Omental fat pad (tissue), 4 donors: ENCODE results near the gene ARHGAP28. TPM values are rescaled to one million over a fixed set of nuclear protein-coding genes. Genes with fewer than 3 reads are reported as not detected.

Experiments used
- ATAC-seq: fragments of 150-250 bp; one replicate; pipeline ENCODE4 v1.9.1; 2016; ENCODE audit warnings: mild to moderate bottlenecking, moderate library complexity; ENCODE audit not compliant: low FRiP score
- DNase-seq: peaks from one replicate; pipeline ENCODE4 v3.0.0-alpha.2; 2019; ENCODE audit warnings: low spot score
- total RNA-seq, 4 donors: library from RNA; depleted of rRNA; stranded (reverse); fragments of >200 nt; gene quantifications; one replicate each; pipeline ENCODE4 v1.1.0, GENCODE V29; 2016
- TF ChIP-seq, protein P1 (sequence below), 3 donors: fragments of 450-650 bp; IDR thresholded peaks; one replicate each; pipeline ENCODE4 v1.5.1; 2016 to 2017; ENCODE audit warnings: antibody characterized with exemption in 3 of 3, mild to moderate bottlenecking in 3 of 3, moderate library complexity in 2 of 3

ARHGAP28 gene, protein sequence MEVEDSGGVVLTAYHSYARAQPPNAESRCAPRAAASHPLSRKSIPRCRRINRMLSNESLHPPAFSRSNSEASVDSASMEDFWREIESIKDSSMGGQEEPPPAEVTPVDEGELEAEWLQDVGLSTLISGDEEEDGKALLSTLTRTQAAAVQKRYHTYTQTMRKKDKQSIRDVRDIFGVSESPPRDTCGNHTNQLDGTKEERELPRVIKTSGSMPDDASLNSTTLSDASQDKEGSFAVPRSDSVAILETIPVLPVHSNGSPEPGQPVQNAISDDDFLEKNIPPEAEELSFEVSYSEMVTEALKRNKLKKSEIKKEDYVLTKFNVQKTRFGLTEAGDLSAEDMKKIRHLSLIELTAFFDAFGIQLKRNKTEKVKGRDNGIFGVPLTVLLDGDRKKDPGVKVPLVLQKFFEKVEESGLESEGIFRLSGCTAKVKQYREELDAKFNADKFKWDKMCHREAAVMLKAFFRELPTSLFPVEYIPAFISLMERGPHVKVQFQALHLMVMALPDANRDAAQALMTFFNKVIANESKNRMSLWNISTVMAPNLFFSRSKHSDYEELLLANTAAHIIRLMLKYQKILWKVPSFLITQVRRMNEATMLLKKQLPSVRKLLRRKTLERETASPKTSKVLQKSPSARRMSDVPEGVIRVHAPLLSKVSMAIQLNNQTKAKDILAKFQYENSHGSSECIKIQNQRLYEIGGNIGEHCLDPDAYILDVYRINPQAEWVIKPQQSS
- total RNA-seq: 10 to 100 TPM in 2 of 4 donors, 1 to 10 TPM in 2; 4.7 to 23.7 (median 10.4) TPM

DNA sequence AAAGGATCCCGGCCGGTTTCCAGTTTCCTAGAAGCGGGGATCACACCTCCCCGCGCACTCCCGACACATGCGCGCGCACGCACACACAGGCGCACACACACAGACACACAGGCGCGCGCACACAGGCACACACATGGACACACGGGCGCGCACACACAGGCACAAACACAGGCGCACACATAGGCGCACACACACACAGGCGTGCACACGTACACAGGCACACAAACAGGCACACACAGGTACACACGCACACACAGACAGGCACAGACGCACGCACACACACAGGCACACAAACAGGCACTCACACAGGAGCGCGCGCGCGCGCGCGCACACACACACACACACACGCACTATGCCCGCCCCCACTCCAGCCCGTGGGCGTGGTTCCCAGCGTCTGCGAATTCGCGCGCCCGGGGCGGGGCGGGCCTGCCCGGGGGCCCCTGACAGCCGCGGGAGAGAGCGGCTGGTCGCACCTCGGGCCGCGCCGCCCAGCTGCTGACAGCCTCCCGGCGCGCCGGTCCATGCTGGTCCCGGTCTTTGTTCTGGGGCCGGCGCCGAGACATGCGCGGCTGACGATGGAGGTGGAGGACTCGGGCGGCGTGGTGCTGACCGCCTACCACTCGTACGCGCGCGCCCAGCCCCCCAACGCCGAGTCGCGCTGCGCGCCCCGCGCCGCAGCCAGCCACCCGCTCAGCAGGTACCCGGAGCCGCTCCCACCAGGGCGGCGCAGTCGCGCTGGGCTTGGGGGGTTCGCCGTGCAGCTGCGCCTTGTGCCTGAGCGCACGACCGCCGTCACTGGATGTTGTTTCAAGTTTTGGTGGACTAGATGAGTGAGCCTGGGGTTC, at the start of gene ARHGAP28:
Gene ARHGAP28 (plus strand): TSS at position 470 of the 845 bp plus-strand sequence. CDS start 106 bp downstream, at position 576.
- DNase-seq: peak; percentile 41

DNA sequence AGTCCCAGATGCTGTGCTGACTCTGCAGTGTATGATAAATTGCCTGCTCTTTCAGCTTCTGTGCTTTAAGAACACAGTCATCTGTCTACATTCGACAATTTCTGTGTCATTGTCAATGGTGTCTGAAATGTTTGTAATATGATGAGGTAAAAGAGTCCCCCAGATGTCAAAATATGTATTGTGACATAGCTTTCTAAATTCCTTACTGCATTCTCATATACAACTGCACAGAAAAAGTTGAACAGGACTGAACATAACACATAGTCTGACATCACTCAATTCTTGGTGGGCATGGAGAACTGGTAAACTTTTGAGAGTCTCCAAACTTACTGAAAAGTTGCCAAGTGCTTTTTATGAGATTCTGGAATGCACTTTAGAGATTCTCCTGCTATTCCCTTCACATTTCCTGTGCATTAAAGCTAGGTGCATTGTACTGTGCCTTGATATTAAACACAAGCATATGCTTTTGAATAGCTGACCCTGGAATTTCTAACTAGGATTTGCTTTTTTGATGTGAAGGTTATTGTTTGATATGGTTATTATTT, 48.1 kb upstream of the ARHGAP28 start:
- TF ChIP-seq, protein P1, sequence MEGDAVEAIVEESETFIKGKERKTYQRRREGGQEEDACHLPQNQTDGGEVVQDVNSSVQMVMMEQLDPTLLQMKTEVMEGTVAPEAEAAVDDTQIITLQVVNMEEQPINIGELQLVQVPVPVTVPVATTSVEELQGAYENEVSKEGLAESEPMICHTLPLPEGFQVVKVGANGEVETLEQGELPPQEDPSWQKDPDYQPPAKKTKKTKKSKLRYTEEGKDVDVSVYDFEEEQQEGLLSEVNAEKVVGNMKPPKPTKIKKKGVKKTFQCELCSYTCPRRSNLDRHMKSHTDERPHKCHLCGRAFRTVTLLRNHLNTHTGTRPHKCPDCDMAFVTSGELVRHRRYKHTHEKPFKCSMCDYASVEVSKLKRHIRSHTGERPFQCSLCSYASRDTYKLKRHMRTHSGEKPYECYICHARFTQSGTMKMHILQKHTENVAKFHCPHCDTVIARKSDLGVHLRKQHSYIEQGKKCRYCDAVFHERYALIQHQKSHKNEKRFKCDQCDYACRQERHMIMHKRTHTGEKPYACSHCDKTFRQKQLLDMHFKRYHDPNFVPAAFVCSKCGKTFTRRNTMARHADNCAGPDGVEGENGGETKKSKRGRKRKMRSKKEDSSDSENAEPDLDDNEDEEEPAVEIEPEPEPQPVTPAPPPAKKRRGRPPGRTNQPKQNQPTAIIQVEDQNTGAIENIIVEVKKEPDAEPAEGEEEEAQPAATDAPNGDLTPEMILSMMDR (IDR thresholded peaks at IDR 0.05): no peak
- DNase-seq: no peak
- no peak for ATAC-seq

More for the DNA sequence above, at the start of gene ARHGAP28:
- peak; percentile 94 for ATAC-seq
- TF ChIP-seq, protein P1 (IDR thresholded peaks at IDR 0.05): no peak

DNA sequence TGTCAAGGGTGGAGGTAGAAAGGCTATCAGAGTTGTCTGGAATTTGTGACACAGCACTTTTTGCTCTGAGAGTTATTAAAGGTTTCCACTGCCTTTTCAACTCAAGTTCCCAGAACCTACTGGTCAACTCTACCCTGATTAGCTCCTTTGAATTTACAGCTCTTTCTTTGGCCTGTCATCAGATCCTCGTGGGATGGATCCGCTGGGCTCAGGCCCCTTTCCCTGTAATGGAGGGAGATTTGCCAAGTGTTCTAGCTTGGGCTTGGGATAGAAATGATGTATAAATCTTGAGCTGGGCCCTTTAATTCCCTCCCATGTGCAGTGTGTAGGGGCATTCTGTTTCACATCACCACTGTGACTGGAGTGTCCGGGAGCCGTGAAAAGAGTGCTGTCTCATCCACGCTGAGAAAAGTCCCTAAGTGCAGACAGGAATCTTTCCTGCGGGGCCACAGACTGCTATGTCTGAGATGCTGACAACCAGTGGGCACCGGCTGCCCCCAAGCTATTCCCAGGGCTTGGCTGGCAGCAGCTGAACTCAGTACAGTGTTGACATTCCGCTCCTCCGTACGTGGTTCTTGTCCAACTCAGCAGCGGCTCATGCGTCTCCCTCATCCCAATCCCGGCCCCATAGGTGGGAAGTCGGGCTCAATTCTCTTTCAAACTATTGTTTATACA, 46.9 kb upstream of the ARHGAP28 start:
- DNase-seq (no peak), ATAC-seq (no peak)
- TF ChIP-seq, protein P1 (IDR thresholded peaks at IDR 0.05): no peak

DNA sequence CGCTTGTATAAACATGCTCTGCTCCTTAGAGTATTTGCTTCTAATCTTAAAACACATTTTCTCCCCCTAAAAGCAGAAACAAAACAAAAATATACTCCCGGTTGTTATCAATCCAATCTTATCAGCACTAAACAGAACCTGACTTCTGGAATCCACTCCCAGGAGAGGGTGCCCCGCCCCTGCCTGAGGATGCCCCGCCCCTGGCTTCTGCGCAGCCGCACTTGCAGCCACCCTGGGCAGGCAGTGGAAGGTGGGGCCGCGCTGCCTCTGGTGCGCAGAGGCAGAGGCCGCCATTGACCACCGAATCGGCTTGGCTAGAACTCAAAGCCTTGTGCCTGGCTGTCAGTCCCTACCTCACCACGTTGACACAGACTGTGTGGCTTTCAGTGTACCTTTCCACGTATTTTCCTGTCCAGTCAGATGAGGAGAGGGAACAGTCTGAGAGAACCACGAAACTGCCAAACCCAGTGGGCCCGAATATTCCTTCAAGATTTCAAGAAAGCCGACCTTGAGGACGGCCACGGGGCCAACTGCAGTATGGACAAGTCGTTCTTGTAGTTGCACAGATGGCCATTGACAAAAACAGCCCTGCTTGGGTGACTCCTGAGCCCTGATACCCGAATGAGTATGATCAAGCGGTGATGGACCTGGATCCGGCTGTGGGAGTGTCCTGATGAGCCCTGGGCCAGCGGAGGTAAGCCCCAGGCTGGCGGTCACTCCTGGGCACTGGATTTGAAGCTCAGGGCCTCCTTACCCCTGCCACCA, 46.2 kb upstream of the ARHGAP28 start:
- DNase-seq: no peak
- TF ChIP-seq, protein P1 (IDR thresholded peaks at IDR 0.05): no peak
- no peak for ATAC-seq

DNA sequence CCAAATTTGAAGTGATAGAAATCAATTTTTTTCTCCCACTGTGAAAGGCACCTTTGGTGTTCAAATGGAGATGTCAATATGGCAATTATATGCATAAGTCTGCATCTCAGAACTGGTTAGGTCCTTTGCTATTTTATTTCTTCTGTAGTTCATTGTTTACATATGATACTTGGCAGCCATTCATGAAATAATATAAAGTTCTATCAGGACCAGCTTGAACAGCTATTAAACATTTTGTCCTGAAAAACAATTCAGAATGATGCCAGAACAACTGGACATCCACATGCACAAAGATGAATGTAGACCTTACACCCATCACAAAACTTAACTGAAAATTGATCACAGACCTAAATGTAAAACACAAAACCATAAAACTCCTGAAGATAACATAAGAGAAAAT, 41.8 kb upstream of the ARHGAP28 start:
- no peak for DNase-seq
- TF ChIP-seq, protein P1 (IDR thresholded peaks at IDR 0.05): no peak
- no peak for ATAC-seq
